COR-L47 (cell line): Measurements from ENCODE around the gene NEK5.
"Not testable (repeated sequence)": the region's sequence is repeated elsewhere in the genome, so short reads cannot be mapped to it uniquely, and the experiment has no call there.

Source experiments
- DNase-seq: peaks from one replicate; lab custom pipeline; 2025; lab: John Stamatoyannopoulos, UW

NEK5 gene

GRCh38 chr13:52141299-52141698, 12.4 kb upstream of the NEK5 start:
- no peak for DNase-seq

GRCh38 chr13:52137489-52137888, 8.6 kb upstream of the NEK5 start:
- no peak for DNase-seq

- DNase-seq = no peak
These were observed 7.9 kb upstream of the NEK5 start for GRCh38 chr13:52136763-52137162.

- no peak for DNase-seq
These were observed 1.8 kb upstream of the NEK5 start for GRCh38 chr13:52130641-52131040.

GRCh38 chr13:52127783-52128702, 830 bp downstream of the NEK5 start:
- peak; percentile 57 for DNase-seq

GRCh38 chr13:52127378-52127777, 1.5 kb downstream of the NEK5 start:
- no peak for DNase-seq

- no peak for DNase-seq
These were observed 3.3 kb downstream of the NEK5 start for GRCh38 chr13:52125547-52125946.

GRCh38 chr13:52118595-52118994, 10.3 kb downstream of the NEK5 start:
- no peak for DNase-seq

GRCh38 chr13:52118095-52118494, 10.8 kb downstream of the NEK5 start:
- DNase-seq = no peak

GRCh38 chr13:52112591-52112990, 16.3 kb downstream of the NEK5 start:
- DNase-seq = no peak

GRCh38 chr13:52109116-52109670, 19.7 kb downstream of the NEK5 start:
- no peak for DNase-seq

GRCh38 chr13:52105841-52106240, 23.0 kb downstream of the NEK5 start:
- no peak for DNase-seq

GRCh38 chr13:52104624-52105023, 24.2 kb downstream of the NEK5 start:
- no peak for DNase-seq

- no peak for DNase-seq
These were observed 25.5 kb downstream of the NEK5 start for GRCh38 chr13:52103386-52103785.

GRCh38 chr13:52102423-52102822, 26.4 kb downstream of the NEK5 start:
- not testable (repeated sequence) for DNase-seq

GRCh38 chr13:52097197-52097596, 31.7 kb downstream of the NEK5 start:
- no peak for DNase-seq

GRCh38 chr13:52096748-52097147, 32.1 kb downstream of the NEK5 start:
- no peak for DNase-seq

GRCh38 chr13:52096062-52096461, 32.8 kb downstream of the NEK5 start:
- DNase-seq = no peak

GRCh38 chr13:52092087-52092486, 36.8 kb downstream of the NEK5 start:
- no peak for DNase-seq

- no peak for DNase-seq
These were observed 37.4 kb downstream of the NEK5 start for GRCh38 chr13:52091473-52091872.

GRCh38 chr13:52085421-52085820, 43.5 kb downstream of the NEK5 start:
- no peak for DNase-seq

- not testable (repeated sequence) for DNase-seq
These were observed 43.9 kb downstream of the NEK5 start for GRCh38 chr13:52084981-52085380.

- DNase-seq = no peak
These were observed 46.3 kb downstream of the NEK5 start for GRCh38 chr13:52082601-52083000.

GRCh38 chr13:52079891-52080290, 49.0 kb downstream of the NEK5 start:
- DNase-seq = not testable (repeated sequence)
